Esophagus (tissue), 2 donors: ENCODE data around the gene RNF169. TPM values are rescaled to one million over a fixed set of nuclear protein-coding genes. Genes with fewer than 3 reads are reported as not detected.

Source experiments
- polyA plus RNA-seq, 2 donors: library from polyadenylated mRNA; stranded (reverse); fragments of 200-250 nt; gene quantifications; one replicate each; pipeline ENCODE4 v1.2.3, GENCODE V29; 2013
- donor health status: healthy with polysubstance abuse.
- donor health status: Bipolar disorder and iron deficiency.

RNF169 gene
- polyA plus RNA-seq, 2 donors = 4.8 to 9.2 TPM

Other genes starting within 250 kb of the RNF169 start
- 1 to 10 TPM; 6.0 to 7.2 TPM for gene POLD3, start 156.3 kb upstream of the RNF169 start, polyA plus RNA-seq
- gene CHRDL2, start 17.4 kb upstream of the RNF169 start, polyA plus RNA-seq = 1 to 10 TPM; 1.4 to 2.8 TPM
- gene XRRA1, start 200.2 kb downstream of the RNF169 start, polyA plus RNA-seq = 1 to 10 TPM in 1 of 2 donors, under 1 TPM in 1; 0.74 to 1.3 TPM
- gene SPCS2, start 200.4 kb downstream of the RNF169 start, polyA plus RNA-seq = 10 to 100 TPM; 86.6 to 95.2 TPM
- gene NEU3, start 240.1 kb downstream of the RNF169 start, polyA plus RNA-seq = 1 to 10 TPM; 1.2 to 1.5 TPM